ENCODE measurements around the gene GRID2.

DNA sequence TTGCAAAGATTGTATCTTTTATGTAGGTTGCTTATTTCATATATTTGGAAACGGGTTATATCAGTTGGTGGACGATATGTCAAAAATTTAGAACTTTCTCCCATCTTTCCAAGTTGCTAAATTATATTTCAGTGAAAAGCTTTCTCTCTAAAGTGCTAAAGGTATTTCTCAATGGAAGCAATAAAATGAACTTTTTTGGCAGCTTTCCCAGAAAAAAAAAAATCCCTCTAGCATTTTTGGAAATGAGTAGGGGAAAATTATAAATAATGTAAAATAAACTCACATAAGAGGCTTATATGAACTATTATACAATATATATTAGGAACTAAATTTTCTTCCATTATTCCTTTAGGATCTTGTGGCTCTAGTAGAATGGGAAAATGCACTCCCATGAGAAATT is 152.2 kb downstream of the GRID2 start:
- TF ChIP-seq RBFOX2 (IDR thresholded peaks at IDR 0.05; ENCODE audit: low read depth, low read length) (no peak), CEBPB (tag; IDR thresholded peaks at IDR 0.05) (no peak), TAF7 (tag; IDR thresholded peaks at IDR 0.05) (no peak), FOXJ3 (CRISPR knock-in tag; IDR thresholded peaks at IDR 0.05) (no peak), CBX5 (IDR thresholded peaks at IDR 0.05; ENCODE audit: borderline replicate concordance, low read depth) (no peak), RCOR1 (IDR thresholded peaks at IDR 0.05; ENCODE audit: borderline replicate concordance in 1 of 2, low read depth in 2 of 2, low read length in 2 of 2) (no peak), MTF1 (CRISPR knock-in tag; IDR thresholded peaks at IDR 0.05; ENCODE audit: borderline replicate concordance) (no peak), ATF1 (CRISPR knock-in tag; IDR thresholded peaks at IDR 0.05) (no peak), ATF1 (tag; IDR thresholded peaks at IDR 0.05) (no peak), IRF2 (CRISPR knock-in tag; IDR thresholded peaks at IDR 0.05) (no peak), ZKSCAN1 (IDR thresholded peaks at IDR 0.05; ENCODE audit: low read depth, low read length) (no peak)
- TF ChIP-seq, protein P1, sequence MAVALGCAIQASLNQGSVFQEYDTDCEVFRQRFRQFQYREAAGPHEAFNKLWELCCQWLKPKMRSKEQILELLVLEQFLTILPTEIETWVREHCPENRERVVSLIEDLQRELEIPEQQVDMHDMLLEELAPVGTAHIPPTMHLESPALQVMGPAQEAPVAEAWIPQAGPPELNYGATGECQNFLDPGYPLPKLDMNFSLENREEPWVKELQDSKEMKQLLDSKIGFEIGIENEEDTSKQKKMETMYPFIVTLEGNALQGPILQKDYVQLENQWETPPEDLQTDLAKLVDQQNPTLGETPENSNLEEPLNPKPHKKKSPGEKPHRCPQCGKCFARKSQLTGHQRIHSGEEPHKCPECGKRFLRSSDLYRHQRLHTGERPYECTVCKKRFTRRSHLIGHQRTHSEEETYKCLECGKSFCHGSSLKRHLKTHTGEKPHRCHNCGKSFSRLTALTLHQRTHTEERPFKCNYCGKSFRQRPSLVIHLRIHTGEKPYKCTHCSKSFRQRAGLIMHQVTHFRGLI (CRISPR knock-in tag; IDR thresholded peaks at IDR 0.05) = no peak
